HEK293 (cell line): ENCODE measurements around the gene LLGL2.

ENCODE experiments used
- GLIS2 ChIP-seq: fragments of 450-650 bp; formaldehyde crosslinking; IDR thresholded peaks from 2 replicates; pipeline ENCODE4 v1.5.1; 2016; ENCODE audit warnings: missing biosample characterization, missing genetic modification characterization
- REPIN1 ChIP-seq: fragments of 450-650 bp; formaldehyde crosslinking; IDR thresholded peaks from 2 replicates; pipeline ENCODE4 v1.5.1; 2017; ENCODE audit warnings: missing biosample characterization, missing genetic modification characterization, low read depth
- SCRT1 ChIP-seq: fragments of 450-650 bp; formaldehyde crosslinking; IDR thresholded peaks from 2 replicates; pipeline ENCODE4 v1.5.1; 2016; ENCODE audit warnings: missing biosample characterization, missing genetic modification characterization, borderline replicate concordance
- ZFP37 ChIP-seq: fragments of 450-650 bp; formaldehyde crosslinking; IDR thresholded peaks from 2 replicates; pipeline ENCODE4 v1.5.1; 2016; ENCODE audit warnings: missing biosample characterization, missing genetic modification characterization
- ZNF10 ChIP-seq: fragments of 450-650 bp; formaldehyde crosslinking; IDR thresholded peaks from 2 replicates; pipeline ENCODE4 v1.5.1; 2017; ENCODE audit warnings: missing biosample characterization, missing genetic modification characterization
- ZNF175 ChIP-seq: fragments of 450-650 bp; formaldehyde crosslinking; IDR thresholded peaks from 2 replicates; pipeline ENCODE4 v1.5.1; 2016; ENCODE audit warnings: missing biosample characterization, missing genetic modification characterization
- ZNF548 ChIP-seq: fragments of 450-650 bp; formaldehyde crosslinking; IDR thresholded peaks from 2 replicates; pipeline ENCODE4 v1.5.1; 2016; ENCODE audit warnings: missing biosample characterization, missing genetic modification characterization
- ZNF707 ChIP-seq: fragments of 450-650 bp; formaldehyde crosslinking; IDR thresholded peaks from 2 replicates; pipeline ENCODE4 v1.5.1; 2016; ENCODE audit warnings: missing biosample characterization, missing genetic modification characterization
- ZNF830 ChIP-seq: fragments of 450-650 bp; IDR thresholded peaks from 2 replicates; pipeline ENCODE4 v1.5.0; 2018; ENCODE audit warnings: missing biosample characterization, missing genetic modification characterization, low read depth, mild to moderate bottlenecking, moderate library complexity
- TF ChIP-seq, protein P1 (sequence below): fragments of 450-650 bp; formaldehyde crosslinking; IDR thresholded peaks from 2 replicates; pipeline ENCODE4 v1.5.1; 2016; ENCODE audit warnings: missing biosample characterization, missing genetic modification characterization

DNA sequence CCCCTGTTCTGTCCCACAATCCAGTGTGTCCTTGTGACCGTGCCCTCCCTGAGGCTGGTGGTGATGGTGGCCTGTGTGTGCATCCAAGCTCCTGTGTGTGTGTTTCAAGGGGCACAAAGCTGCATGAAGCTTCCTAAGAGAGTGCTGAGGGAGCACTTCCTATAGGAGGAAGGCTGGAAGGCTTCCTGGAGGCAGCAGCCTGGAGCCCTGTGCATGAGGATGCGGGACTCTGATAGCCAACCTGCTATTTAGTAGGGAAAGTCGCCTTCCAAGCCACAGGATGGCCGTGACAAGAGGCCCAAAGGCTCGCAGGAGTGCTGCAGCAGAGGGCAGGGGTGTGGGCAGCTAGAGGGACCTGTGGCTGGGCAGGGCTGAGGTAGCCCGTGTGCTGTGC is 70.4 kb downstream of the LLGL2 start:
- no peak for TF ChIP-seq ZNF707 (tag by site-specific recombination)
- TF ChIP-seq GLIS2 (tag by site-specific recombination), result no peak
- TF ChIP-seq ZFP37 (tag by site-specific recombination), result no peak
- TF ChIP-seq, protein P1, sequence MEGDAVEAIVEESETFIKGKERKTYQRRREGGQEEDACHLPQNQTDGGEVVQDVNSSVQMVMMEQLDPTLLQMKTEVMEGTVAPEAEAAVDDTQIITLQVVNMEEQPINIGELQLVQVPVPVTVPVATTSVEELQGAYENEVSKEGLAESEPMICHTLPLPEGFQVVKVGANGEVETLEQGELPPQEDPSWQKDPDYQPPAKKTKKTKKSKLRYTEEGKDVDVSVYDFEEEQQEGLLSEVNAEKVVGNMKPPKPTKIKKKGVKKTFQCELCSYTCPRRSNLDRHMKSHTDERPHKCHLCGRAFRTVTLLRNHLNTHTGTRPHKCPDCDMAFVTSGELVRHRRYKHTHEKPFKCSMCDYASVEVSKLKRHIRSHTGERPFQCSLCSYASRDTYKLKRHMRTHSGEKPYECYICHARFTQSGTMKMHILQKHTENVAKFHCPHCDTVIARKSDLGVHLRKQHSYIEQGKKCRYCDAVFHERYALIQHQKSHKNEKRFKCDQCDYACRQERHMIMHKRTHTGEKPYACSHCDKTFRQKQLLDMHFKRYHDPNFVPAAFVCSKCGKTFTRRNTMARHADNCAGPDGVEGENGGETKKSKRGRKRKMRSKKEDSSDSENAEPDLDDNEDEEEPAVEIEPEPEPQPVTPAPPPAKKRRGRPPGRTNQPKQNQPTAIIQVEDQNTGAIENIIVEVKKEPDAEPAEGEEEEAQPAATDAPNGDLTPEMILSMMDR, result no peak
- TF ChIP-seq ZNF548, result no peak
- TF ChIP-seq ZNF830 (tag by site-specific recombination), result no peak
- TF ChIP-seq SCRT1 (tag by site-specific recombination), result no peak
- TF ChIP-seq ZNF10, result no peak
- TF ChIP-seq ZNF175 (tag by site-specific recombination), result no peak
- TF ChIP-seq REPIN1 (tag by site-specific recombination), result no peak
